Adrenal gland (tissue), 5 donors: Measurements from ENCODE around the gene SIGLEC1.

Experiments
- POLR2A ChIP-seq, 2 donors: fragments of 450-650 bp; IDR thresholded peaks; one replicate each; pipeline ENCODE4 v1.6.1; 2017; ENCODE audit warnings: antibody characterized with exemption in 2 of 2, mild to moderate bottlenecking in 2 of 2, moderate library complexity in 1 of 2
- TF ChIP-seq, protein P1 (sequence below), 6 experiments: fragments of 450-650 bp in 4 of 6; fragments of 200-600 bp in 2 of 6; sonication (generic) in 1 of 6; IDR thresholded peaks; 1 replicate in 5 of 6; 2 replicates in 1 of 6; pipeline versions ENCODE4 v1.5.1 to v1.8.0; 2016 to 2021; ENCODE audit warnings: antibody characterized with exemption in 6 of 6, mild to moderate bottlenecking in 2 of 6, moderate library complexity in 1 of 6
- donor health status: DM: no; HTN: no; CAD: no.

DNA sequence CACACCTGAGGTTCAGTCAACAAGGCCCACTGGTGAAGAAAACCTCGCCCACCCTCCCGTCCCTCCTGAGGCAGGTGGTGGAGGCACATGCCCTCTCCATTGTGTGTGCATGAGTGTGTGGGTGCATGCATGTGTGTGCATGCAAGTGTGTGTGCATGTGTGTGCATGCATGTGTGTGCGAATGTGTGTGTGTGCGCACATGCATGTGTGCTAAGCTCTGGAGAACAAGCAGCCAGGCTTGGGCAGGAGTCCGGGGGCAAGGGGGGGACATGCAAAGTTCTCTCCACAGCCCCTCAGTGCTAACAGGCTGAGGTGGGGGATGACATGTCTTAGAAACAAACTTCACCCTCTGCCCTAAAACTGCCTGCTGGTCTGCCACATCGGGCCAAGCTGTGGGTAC, 17.0 kb upstream of the SIGLEC1 start:
- TF ChIP-seq, protein P1, sequence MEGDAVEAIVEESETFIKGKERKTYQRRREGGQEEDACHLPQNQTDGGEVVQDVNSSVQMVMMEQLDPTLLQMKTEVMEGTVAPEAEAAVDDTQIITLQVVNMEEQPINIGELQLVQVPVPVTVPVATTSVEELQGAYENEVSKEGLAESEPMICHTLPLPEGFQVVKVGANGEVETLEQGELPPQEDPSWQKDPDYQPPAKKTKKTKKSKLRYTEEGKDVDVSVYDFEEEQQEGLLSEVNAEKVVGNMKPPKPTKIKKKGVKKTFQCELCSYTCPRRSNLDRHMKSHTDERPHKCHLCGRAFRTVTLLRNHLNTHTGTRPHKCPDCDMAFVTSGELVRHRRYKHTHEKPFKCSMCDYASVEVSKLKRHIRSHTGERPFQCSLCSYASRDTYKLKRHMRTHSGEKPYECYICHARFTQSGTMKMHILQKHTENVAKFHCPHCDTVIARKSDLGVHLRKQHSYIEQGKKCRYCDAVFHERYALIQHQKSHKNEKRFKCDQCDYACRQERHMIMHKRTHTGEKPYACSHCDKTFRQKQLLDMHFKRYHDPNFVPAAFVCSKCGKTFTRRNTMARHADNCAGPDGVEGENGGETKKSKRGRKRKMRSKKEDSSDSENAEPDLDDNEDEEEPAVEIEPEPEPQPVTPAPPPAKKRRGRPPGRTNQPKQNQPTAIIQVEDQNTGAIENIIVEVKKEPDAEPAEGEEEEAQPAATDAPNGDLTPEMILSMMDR (IDR thresholded peaks at IDR 0.05): no peak
- no peak for TF ChIP-seq POLR2A (IDR thresholded peaks at IDR 0.05)
